ENCODE results near the gene TXNDC5. TPM values are rescaled to one million over a fixed set of nuclear protein-coding genes. Genes with fewer than 3 reads are reported as not detected.

TXNDC5 gene
- total RNA-seq, 1 experiment from 2014 or later: 162 TPM

- Histone ChIP-seq H3K4me1 (ENCODE audit: control insufficient read depth in 1 of 2, insufficient read depth in 2 of 2, low read length in 2 of 2) (no peaks in the 10 kb centered on the region), H3K27me3 (ENCODE audit: insufficient read depth, low read length) (no peaks in the 10 kb centered on the region), H4K20me1 (ENCODE audit: insufficient read depth) (no peaks in the 10 kb centered on the region), H2AFZ (ENCODE audit: low read depth, low read length, poor library complexity, severe bottlenecking) (no peak overlapping the region), H3K9me2 (ENCODE audit: insufficient read depth) (no peaks in the 10 kb centered on the region), H3K27ac (ENCODE audit: low read depth, low read length) (no peak overlapping the region), H3K4me3 (replicated peaks in 1 of 2; ENCODE audit: low read depth in 1 of 2, low read length in 2 of 2) (no peak overlapping the region), H3K36me3 (ENCODE audit: control insufficient read depth in 1 of 2, insufficient read depth in 2 of 2, low read length in 2 of 2) (peaks cover 20 to 22% of the 10 kb centered on the region in 2 experiments; a peak in 3 of 4 replicates), H3K9me3 (ENCODE audit: control insufficient read depth in 1 of 2, insufficient read depth in 1 of 2, low read depth in 1 of 2, low read length in 2 of 2) (no peaks in the 10 kb centered on the region; a peak in 1 of 4 replicates), H3K9ac (ENCODE audit: low read length) (no peak overlapping the region), H3K4me2 (ENCODE audit: low read length) (no peak overlapping the region), H3K79me2 (ENCODE audit: insufficient read depth, low read length) (no peaks in the 10 kb centered on the region)
- ATAC-seq (peak; percentile 16; the same call in 1 of the 2 replicates), DNase-seq (ENCODE audit: low read depth, low spot score) (no peak)
- intact Hi-C loops (cut with micrococcal nuclease): no loop called here
- ChIA-PET RAD21 (ENCODE audit: low non-redundant PET in 1 of 2, low total read pairs in 2 of 2, uncharacterized antibody in 2 of 2, unreplicated experiment in 2 of 2) (interaction anchor here in 1 of 2 experiments (0.9 kb wide), 1 partner anchor 65 kb away, joined by 3 read pairs; no protein-coding TSS in a partner anchor), POLR2A (no interaction called here), CTCF (no interaction called here)
- BruUV-seq (replicated peaks): no TSS peak
- TF ChIP-seq POLR2AphosphoS5 (IDR thresholded peaks at IDR 0.05; ENCODE audit: low read depth, low read length) (no peak), SP1 (IDR thresholded peaks at IDR 0.05; ENCODE audit: low read depth) (no peak), JUND (IDR thresholded peaks at IDR 0.05) (no peak), MAX (IDR thresholded peaks at IDR 0.05) (no peak), REST (IDR thresholded peaks at IDR 0.05; ENCODE audit: low read depth) (no peak), ZBTB33 (IDR thresholded peaks at IDR 0.05; ENCODE audit: extremely low read depth, insufficient replicate concordance, low read length) (no peak), CTCF (IDR thresholded peaks at IDR 0.05 in 2 of 3, conservative IDR thresholded peaks at IDR 0.05 in 1 of 3; ENCODE audit: borderline replicate concordance in 1 of 3, insufficient read depth in 1 of 3, low read depth in 2 of 3, low read length in 2 of 3) (no peak), POLR2A (IDR thresholded peaks at IDR 0.05; ENCODE audit: borderline replicate concordance, extremely low read depth, insufficient read depth, insufficient read length) (no peak), CBX3 (IDR thresholded peaks at IDR 0.05; ENCODE audit: low read depth) (no peak), ELF1 (IDR thresholded peaks at IDR 0.05; ENCODE audit: borderline replicate concordance, low read depth) (no peak), EGR1 (IDR thresholded peaks at IDR 0.05; ENCODE audit: low read depth) (no peak), EZH2phosphoT487 (IDR thresholded peaks at IDR 0.05; ENCODE audit: borderline replicate concordance) (no peak), ZNF274 (IDR thresholded peaks at IDR 0.05; ENCODE audit: low read depth, low read length) (no peak)
These were observed 32.1 kb downstream of the TXNDC5 start for GRCh38 chr6:7878401-7878964.
